Glutamatergic neuron (in vitro differentiated cells): ENCODE results near the gene MAPK13. TPM values are rescaled to one million over a fixed set of nuclear protein-coding genes. Genes with fewer than 3 reads are reported as not detected.

Experiments
- DNase-seq: peaks from one replicate; pipeline ENCODE4 v3.0.0; 2022
- H3K27ac Mint-ChIP-seq: one replicate; pipeline ENCODE4 v1.8.0; 2020; ENCODE audit warnings: mild to moderate bottlenecking, mixed read lengths, inconsistent platforms; ENCODE audit not compliant: unreplicated experiment
- H3K27me3 Mint-ChIP-seq: one replicate; pipeline ENCODE4 v1.8.0; 2020; ENCODE audit warnings: mild to moderate bottlenecking, moderate library complexity, mixed read lengths, inconsistent platforms; ENCODE audit not compliant: unreplicated experiment
- H3K36me3 Mint-ChIP-seq: one replicate; pipeline ENCODE4 v1.8.0; 2020; ENCODE audit warnings: mild to moderate bottlenecking, mixed read lengths, inconsistent platforms; ENCODE audit not compliant: unreplicated experiment
- H3K4me1 Mint-ChIP-seq: one replicate; pipeline ENCODE4 v1.8.0; 2020; ENCODE audit warnings: mild to moderate bottlenecking, low read depth, mixed read lengths, inconsistent platforms; ENCODE audit not compliant: unreplicated experiment
- H3K4me3 Mint-ChIP-seq: one replicate; pipeline ENCODE4 v1.8.0; 2020; ENCODE audit warnings: mild to moderate bottlenecking, mixed read lengths, inconsistent platforms; ENCODE audit not compliant: unreplicated experiment
- H3K9me3 Mint-ChIP-seq: one replicate; pipeline ENCODE4 v1.8.0; 2020; ENCODE audit warnings: mild to moderate bottlenecking, moderate library complexity, mixed read lengths, inconsistent platforms; ENCODE audit not compliant: unreplicated experiment
- CTCF ChIP-seq: fragments of 200-600 bp; sonication (generic); IDR thresholded peaks from one replicate; pipeline ENCODE4 v1.5.0; 2021; ENCODE audit not compliant: partially characterized antibody, unreplicated experiment
- total RNA-seq: library from RNA; stranded (reverse); fragmentation: NEBNext Ultra II Directional; extraction: Animal tissue kit (Norgen Biotek cat#: 25700); gene quantifications from one replicate; pipeline ENCODE4 v1.2.1, GENCODE V29; 2021; ENCODE audit not compliant: unreplicated experiment

MAPK13 gene
- total RNA-seq, 1 donor from 2014 or later = 4.2 TPM

GRCh38 chr6:36136551-36136950 is 6.2 kb downstream of the MAPK13 start:
- peaks cover 34% of the 10 kb centered on the region for H3K4me1 Mint-ChIP-seq
- H3K9me3 Mint-ChIP-seq = peaks cover 3% of the 10 kb centered on the region
- peak overlapping the region; percentile 0 for H3K4me3 Mint-ChIP-seq
- no peaks in the 10 kb centered on the region for H3K36me3 Mint-ChIP-seq
- no peak for DNase-seq
- TF ChIP-seq CTCF = no peak
- H3K27ac Mint-ChIP-seq = no peak overlapping the region
- no peaks in the 10 kb centered on the region for H3K27me3 Mint-ChIP-seq

GRCh38 chr6:36138667-36139066 is 8.4 kb downstream of the MAPK13 start:
- peaks cover 23% of the 10 kb centered on the region for H3K4me1 Mint-ChIP-seq
- H3K27ac Mint-ChIP-seq = no peak overlapping the region
- H3K36me3 Mint-ChIP-seq = no peaks in the 10 kb centered on the region
- H3K4me3 Mint-ChIP-seq = no peak overlapping the region
- TF ChIP-seq CTCF = no peak
- no peaks in the 10 kb centered on the region for H3K27me3 Mint-ChIP-seq
- peaks cover 3% of the 10 kb centered on the region for H3K9me3 Mint-ChIP-seq
- DNase-seq = no peak

- Mint-ChIP-seq H3K27me3 (no peaks in the 10 kb centered on the region), H3K4me1 (peaks cover 23% of the 10 kb centered on the region), H3K9me3 (peaks cover 3% of the 10 kb centered on the region), H3K27ac (no peak overlapping the region), H3K4me3 (no peak overlapping the region), H3K36me3 (no peaks in the 10 kb centered on the region)
- DNase-seq = peak; percentile 62
- TF ChIP-seq CTCF = peak; percentile 13
Measured at GRCh38 chr6:36139431-36139830, 9.1 kb downstream of the MAPK13 start.

- H3K27ac Mint-ChIP-seq = no peak overlapping the region
- H3K27me3 Mint-ChIP-seq = no peaks in the 10 kb centered on the region
- H3K9me3 Mint-ChIP-seq = peaks cover 3% of the 10 kb centered on the region
- peak overlapping the region; percentile 30 for H3K4me3 Mint-ChIP-seq
- H3K36me3 Mint-ChIP-seq = no peaks in the 10 kb centered on the region
- TF ChIP-seq CTCF = no peak
- DNase-seq = no peak
- peaks cover 22% of the 10 kb centered on the region for H3K4me1 Mint-ChIP-seq
Measured at GRCh38 chr6:36139991-36140710, 9.8 kb downstream of the MAPK13 start.

- Mint-ChIP-seq H3K9me3 (peaks cover 3% of the 10 kb centered on the region), H3K4me1 (peaks cover 18% of the 10 kb centered on the region), H3K27me3 (peaks cover 2% of the 10 kb centered on the region), H3K4me3 (no peak overlapping the region), H3K27ac (no peak overlapping the region), H3K36me3 (no peaks in the 10 kb centered on the region)
- no peak for TF ChIP-seq CTCF
- DNase-seq = no peak
Measured at GRCh38 chr6:36141091-36141490, 10.8 kb downstream of the MAPK13 start.
